Measurements from ENCODE around the gene PPP1CA.

Gene PPP1CA

GRCh38 chr11:67417425-67417824 lies 15.8 kb upstream of the PPP1CA start:
- TF ChIP-seq, protein P1, sequence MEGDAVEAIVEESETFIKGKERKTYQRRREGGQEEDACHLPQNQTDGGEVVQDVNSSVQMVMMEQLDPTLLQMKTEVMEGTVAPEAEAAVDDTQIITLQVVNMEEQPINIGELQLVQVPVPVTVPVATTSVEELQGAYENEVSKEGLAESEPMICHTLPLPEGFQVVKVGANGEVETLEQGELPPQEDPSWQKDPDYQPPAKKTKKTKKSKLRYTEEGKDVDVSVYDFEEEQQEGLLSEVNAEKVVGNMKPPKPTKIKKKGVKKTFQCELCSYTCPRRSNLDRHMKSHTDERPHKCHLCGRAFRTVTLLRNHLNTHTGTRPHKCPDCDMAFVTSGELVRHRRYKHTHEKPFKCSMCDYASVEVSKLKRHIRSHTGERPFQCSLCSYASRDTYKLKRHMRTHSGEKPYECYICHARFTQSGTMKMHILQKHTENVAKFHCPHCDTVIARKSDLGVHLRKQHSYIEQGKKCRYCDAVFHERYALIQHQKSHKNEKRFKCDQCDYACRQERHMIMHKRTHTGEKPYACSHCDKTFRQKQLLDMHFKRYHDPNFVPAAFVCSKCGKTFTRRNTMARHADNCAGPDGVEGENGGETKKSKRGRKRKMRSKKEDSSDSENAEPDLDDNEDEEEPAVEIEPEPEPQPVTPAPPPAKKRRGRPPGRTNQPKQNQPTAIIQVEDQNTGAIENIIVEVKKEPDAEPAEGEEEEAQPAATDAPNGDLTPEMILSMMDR (IDR thresholded peaks at IDR 0.05): no peak

- TF ChIP-seq, protein P1 (IDR thresholded peaks at IDR 0.05): no peak
Observed at GRCh38 chr11:67416416-67417335, 15.0 kb upstream of the PPP1CA start.

- TF ChIP-seq, protein P1 (IDR thresholded peaks at IDR 0.05): no peak
Observed at GRCh38 chr11:67415501-67416304, 14.0 kb upstream of the PPP1CA start, which contains the start of gene CARNS1. Gene CARNS1 (plus strand): TSS chr11:67415678. CDS start chr11:67416200, 522 bp downstream.

DNA sequence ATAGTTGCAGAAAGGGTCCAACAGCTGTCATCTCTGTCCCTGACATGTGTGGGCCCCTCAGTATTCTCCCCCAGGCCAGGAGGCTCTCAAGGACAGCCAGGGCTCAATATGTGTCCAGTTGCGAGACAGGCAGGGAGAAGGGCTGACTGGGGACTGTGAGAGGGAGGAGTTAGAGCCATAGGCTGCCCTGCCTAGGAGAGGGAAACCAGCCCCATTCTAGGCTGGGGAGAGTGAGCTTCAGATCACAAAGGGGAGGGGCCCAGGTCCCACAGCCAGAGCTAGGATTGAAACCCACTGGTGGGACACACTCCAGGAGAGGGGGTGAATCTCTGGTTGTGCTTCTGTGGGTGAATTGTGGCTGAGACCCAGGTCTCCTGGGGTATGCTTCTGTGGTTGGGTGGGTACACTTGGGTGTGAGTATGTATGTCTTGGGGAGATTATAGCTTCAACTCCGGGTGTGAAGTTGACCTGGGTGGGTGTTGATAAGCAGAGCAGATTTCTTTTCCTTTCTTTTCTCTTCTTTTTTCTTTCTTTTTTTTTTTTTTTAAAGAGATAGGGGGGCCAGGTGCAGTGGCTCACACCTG lies 11.7 kb upstream of the PPP1CA start:
- TF ChIP-seq, protein P1 (IDR thresholded peaks at IDR 0.05): no peak

DNA sequence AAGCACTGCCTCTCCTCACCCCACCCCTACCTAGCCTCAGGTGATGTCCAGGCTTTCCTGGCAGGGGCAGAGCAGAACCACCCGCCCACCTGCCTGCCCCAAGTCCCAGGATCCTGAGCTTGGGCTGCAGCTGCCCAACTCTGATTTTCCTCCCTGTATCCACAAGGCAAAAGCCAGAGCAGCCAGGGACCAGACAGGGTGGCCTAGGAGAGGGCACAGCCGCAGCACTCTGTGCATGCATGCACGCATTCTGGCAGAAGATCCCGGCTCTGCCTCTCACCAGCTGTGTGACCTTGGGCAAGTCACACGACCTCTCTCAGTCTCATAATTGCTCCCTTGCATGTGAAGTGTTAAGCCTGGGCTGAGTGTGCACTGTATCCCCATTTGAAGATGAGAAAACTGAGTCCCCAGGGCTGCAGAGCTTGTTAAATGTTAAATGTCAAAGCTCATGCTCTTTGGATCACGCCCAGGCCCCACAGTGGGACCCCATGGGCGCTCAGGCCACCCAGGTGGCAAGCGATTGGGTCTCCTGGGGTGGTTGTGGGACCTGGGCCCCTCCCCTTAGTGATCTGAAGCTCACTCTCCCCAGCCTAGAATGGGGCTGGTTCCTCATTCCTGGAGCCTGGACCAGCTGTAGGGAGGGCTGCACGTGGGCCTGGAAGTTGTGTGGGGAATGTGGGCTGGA lies 11.0 kb upstream of the PPP1CA start:
- TF ChIP-seq, protein P1 (IDR thresholded peaks at IDR 0.05): no peak

- TF ChIP-seq, protein P1 (IDR thresholded peaks at IDR 0.05): no peak
Observed at GRCh38 chr11:67411785-67412152, 10.1 kb upstream of the PPP1CA start.
